ENCODE results near the gene GRIK4.
A peak's percentile ranks its signal among the peaks of the same experiment; 100 is the strongest.

Gene GRIK4

GRCh38 chr11:120815319-120816100, 304.0 kb downstream of the GRIK4 start:
- ATAC-seq, result no peak
- DNase-seq, result no peak

GRCh38 chr11:120816176-120816575, 304.6 kb downstream of the GRIK4 start:
- no peak for ATAC-seq
- DNase-seq, result no peak

GRCh38 chr11:120816711-120817110, 305.2 kb downstream of the GRIK4 start:
- ATAC-seq (no peak), DNase-seq (no peak)

- ATAC-seq (no peak), DNase-seq (no peak)
These were observed 305.6 kb downstream of the GRIK4 start for GRCh38 chr11:120817158-120817557.

- DNase-seq, result no peak
- no peak for ATAC-seq
These were observed 306.5 kb downstream of the GRIK4 start for GRCh38 chr11:120818097-120818496.

GRCh38 chr11:120819003-120819402, 307.5 kb downstream of the GRIK4 start:
- no peak for ATAC-seq

GRCh38 chr11:120819437-120820365, 308.2 kb downstream of the GRIK4 start:
- no peak for ATAC-seq
- no peak for DNase-seq

More at GRCh38 chr11:120819003-120819402, 307.5 kb downstream of the GRIK4 start:
- no peak for DNase-seq

GRCh38 chr11:120823159-120823558, 311.6 kb downstream of the GRIK4 start:
- DNase-seq (no peak), ATAC-seq (no peak)

GRCh38 chr11:120824242-120824641, 312.7 kb downstream of the GRIK4 start:
- ATAC-seq (no peak), DNase-seq (no peak)

- DNase-seq, result no peak
- ATAC-seq, result no peak
These were observed 315.6 kb downstream of the GRIK4 start for GRCh38 chr11:120827198-120827597.

GRCh38 chr11:120827820-120828219, 316.3 kb downstream of the GRIK4 start:
- no peak for ATAC-seq
- DNase-seq, result no peak

- ATAC-seq, result no peak
- no peak for DNase-seq
These were observed 317.3 kb downstream of the GRIK4 start for GRCh38 chr11:120828847-120829246.

- no peak for ATAC-seq
- no peak for DNase-seq
These were observed 318.6 kb downstream of the GRIK4 start for GRCh38 chr11:120830085-120830620.

GRCh38 chr11:120832481-120833238, 321.1 kb downstream of the GRIK4 start:
- ATAC-seq (no peak), DNase-seq (no peak)

GRCh38 chr11:120834686-120835210, 323.2 kb downstream of the GRIK4 start:
- DNase-seq, result no peak
- no peak for ATAC-seq

- peak; percentile 32 for DNase-seq
- ATAC-seq, result peak; percentile 92
These were observed 324.2 kb downstream of the GRIK4 start for GRCh38 chr11:120835601-120836228.

- DNase-seq (no peak), ATAC-seq (no peak)
These were observed 326.1 kb downstream of the GRIK4 start for GRCh38 chr11:120837696-120838095.

GRCh38 chr11:120839201-120839600, 327.7 kb downstream of the GRIK4 start:
- ATAC-seq (no peak), DNase-seq (no peak)

GRCh38 chr11:120839846-120840402, 328.4 kb downstream of the GRIK4 start:
- DNase-seq (no peak), ATAC-seq (no peak)

GRCh38 chr11:120840661-120841060, 329.1 kb downstream of the GRIK4 start:
- DNase-seq (no peak), ATAC-seq (no peak)

- DNase-seq (no peak), ATAC-seq (no peak)
These were observed 329.5 kb downstream of the GRIK4 start for GRCh38 chr11:120841074-120841473.
